Right renal pelvis (tissue), 4 donors: ENCODE measurements around the gene MVP. TPM values are rescaled to one million over a fixed set of nuclear protein-coding genes. Genes with fewer than 3 reads are reported as not detected.
"Not testable (repeated sequence)": the region's sequence is repeated elsewhere in the genome, so short reads cannot be mapped to it uniquely, and the experiment has no call there.

Experiments used
- DNase-seq, 4 donors: peaks; one replicate each; pipeline ENCODE4 v3.0.0-alpha.2; 2013; ENCODE audit warnings: low read depth in 4 of 4, low spot score in 3 of 4, missing footprints in 1 of 4
- polyA plus RNA-seq, 4 donors: library from polyadenylated mRNA; unstranded; fragments of 120-200 nt; gene quantifications; one replicate each; pipeline ENCODE4 v1.2.1, GENCODE V29; 2013; ENCODE audit not compliant: insufficient read length in 4 of 4

The MVP gene
- polyA plus RNA-seq, 4 donors, result 17.7 to 23.6 (median 21.5) TPM

- no peak for DNase-seq
Measured at GRCh38 chr16:29868396-29869009, 48.2 kb downstream of the MVP start.

- DNase-seq, result not testable (repeated sequence)
Measured at GRCh38 chr16:29869067-29869466, 48.8 kb downstream of the MVP start.

GRCh38 chr16:29871822-29872546, 51.7 kb downstream of the MVP start:
- no peak for DNase-seq

GRCh38 chr16:29873319-29873718, 53.1 kb downstream of the MVP start:
- no peak for DNase-seq

- no peak for DNase-seq
Measured at GRCh38 chr16:29875206-29875605, 54.9 kb downstream of the MVP start.

GRCh38 chr16:29876217-29876593, 55.9 kb downstream of the MVP start:
- DNase-seq, result no peak

- no peak for DNase-seq
Measured at GRCh38 chr16:29876594-29877249, 56.5 kb downstream of the MVP start.

GRCh38 chr16:29877266-29877961, 57.2 kb downstream of the MVP start:
- DNase-seq, result no peak

GRCh38 chr16:29878172-29878571, 57.9 kb downstream of the MVP start:
- DNase-seq, result no peak

GRCh38 chr16:29881050-29881449, 60.8 kb downstream of the MVP start:
- DNase-seq, result no peak

- no peak for DNase-seq
Measured at GRCh38 chr16:29883987-29884386, 63.7 kb downstream of the MVP start.

GRCh38 chr16:29889372-29889771, 69.1 kb downstream of the MVP start:
- not testable (repeated sequence) for DNase-seq

- no peak for DNase-seq
Measured at GRCh38 chr16:29891525-29892457, 71.5 kb downstream of the MVP start.

- no peak for DNase-seq
Measured at GRCh38 chr16:29892458-29892813, 72.2 kb downstream of the MVP start.

GRCh38 chr16:29893553-29893952, 73.3 kb downstream of the MVP start:
- no peak for DNase-seq

GRCh38 chr16:29894352-29894751, 74.1 kb downstream of the MVP start:
- no peak for DNase-seq

GRCh38 chr16:29896841-29897240, 76.6 kb downstream of the MVP start:
- no peak for DNase-seq

- DNase-seq, result no peak
Measured at GRCh38 chr16:29897333-29897732, 77.1 kb downstream of the MVP start.
